GM08714 (cell line): ENCODE measurements around the gene STARD13.

Source experiments
- H3K4me3 ChIP-seq: fragments of 200-500 bp; sonication (Bioruptor generic); 2 replicates; pipeline ENCODE4 v1.5.1; 2014; ENCODE audit warnings: mild to moderate bottlenecking, low read length, inconsistent platforms
- ZNF274 ChIP-seq: IDR thresholded peaks from 2 replicates; pipeline ENCODE4 v1.6.1; 2012; ENCODE audit warnings: mild to moderate bottlenecking, low read depth, low read length

The STARD13 gene

DNA sequence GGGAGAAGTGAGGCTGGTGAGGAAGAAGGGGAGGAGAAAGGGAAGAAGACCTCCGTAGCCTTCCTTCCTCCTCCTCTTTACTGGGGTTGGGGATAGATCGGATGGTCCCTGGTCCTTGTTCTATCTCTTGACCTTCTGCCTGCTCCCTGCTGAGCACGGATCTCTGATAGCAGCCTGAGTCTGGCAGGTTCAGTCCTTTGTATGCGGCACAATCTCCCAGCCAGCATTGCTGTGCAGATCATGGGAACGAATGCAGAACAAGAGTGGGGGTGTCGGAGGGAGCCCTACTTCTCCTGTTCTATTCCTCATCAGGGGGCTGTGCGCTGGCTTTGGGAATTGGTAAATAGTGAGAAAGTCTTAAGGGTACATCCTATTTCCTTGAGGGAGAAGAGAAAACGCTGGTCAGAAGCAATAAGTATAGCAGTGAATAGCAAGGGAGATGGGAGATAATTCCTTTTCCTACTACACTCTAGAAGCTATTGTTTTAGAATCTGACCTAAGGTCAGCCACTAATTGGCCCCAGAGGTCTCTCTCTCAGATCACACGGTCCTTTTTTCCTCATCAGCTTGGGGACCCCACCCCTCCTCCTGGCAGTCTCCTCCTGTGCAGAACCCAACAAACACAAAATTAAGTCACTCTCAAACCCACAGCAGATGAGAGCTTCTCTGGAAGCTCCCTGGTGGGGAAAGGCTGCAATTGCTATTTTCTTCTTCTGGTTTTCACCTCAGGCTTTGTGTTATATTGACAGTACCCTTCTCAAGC is 228.4 kb downstream of the STARD13 start:
- TF ChIP-seq ZNF274, result no peak
- H3K4me3 ChIP-seq, result no peak overlapping the region

DNA sequence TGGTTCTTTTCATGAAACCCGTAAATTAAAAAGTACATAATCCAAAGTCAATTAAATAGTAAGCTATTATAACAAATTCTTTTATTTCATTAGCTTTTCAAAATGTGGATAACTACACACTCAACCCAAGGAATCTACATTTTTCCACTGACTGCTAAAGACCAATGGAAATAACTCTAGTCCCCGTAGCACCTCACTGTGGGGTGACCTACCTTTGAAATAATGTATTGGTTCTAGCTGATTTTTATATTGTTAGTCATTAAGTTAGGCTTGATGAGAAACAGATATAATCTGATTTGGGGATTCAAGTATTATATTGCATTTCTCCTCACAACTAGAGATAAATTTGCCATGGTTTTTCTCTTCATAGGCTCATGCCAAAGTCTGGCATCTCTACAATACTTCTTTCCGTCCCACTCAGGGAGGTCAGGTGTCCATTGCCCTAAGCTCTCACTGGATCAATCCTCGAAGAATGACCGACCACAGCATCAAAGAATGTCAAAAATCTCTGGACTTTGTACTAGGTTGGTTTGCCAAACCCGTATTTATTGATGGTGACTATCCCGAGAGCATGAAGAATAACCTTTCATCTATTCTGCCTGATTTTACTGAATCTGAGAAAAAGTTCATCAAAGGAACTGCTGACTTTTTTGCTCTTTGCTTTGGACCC is 232.0 kb downstream of the STARD13 start:
- H3K4me3 ChIP-seq, result no peak overlapping the region
- no peak for TF ChIP-seq ZNF274
